ENCODE measurements around the gene OXLD1.

DNA sequence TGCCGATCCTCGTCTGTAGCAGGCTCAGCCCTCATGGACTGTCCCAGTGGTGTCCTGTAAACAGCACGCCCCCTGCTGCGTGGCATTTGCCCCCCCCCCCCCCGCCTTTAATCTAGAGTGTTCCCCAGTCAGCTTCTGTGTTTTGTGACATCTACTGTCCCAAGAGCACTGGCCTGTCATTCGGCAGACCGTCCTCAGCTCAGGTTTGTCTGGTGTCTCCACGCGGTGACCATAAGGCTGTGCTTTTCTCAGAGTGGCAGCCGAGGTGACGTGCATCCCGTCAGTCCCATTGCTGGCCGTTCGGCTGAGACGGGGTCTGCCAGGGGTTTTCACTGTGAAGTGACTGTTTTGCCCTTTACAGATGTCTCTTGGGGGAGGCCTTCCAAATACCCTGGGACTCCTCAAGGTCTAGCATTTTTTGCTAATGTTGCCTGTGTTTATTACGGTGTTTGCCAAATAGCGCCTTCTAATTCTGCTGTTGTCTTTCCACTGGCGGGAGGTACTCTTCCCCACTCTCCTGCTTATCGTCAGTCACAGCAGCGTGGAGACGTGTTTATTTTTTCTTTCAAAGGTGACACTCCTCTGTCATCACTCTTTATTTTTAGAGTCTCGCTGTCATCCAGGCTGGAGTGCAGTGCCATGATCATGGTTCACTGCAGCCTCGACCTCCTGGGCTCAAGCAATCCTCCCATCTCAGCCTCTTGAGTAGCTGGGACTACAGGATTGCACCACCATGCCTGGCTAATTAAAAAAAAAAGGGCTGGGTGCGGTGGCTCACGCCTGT, 31.0 kb upstream of the OXLD1 start:
- TF ChIP-seq, protein P1, sequence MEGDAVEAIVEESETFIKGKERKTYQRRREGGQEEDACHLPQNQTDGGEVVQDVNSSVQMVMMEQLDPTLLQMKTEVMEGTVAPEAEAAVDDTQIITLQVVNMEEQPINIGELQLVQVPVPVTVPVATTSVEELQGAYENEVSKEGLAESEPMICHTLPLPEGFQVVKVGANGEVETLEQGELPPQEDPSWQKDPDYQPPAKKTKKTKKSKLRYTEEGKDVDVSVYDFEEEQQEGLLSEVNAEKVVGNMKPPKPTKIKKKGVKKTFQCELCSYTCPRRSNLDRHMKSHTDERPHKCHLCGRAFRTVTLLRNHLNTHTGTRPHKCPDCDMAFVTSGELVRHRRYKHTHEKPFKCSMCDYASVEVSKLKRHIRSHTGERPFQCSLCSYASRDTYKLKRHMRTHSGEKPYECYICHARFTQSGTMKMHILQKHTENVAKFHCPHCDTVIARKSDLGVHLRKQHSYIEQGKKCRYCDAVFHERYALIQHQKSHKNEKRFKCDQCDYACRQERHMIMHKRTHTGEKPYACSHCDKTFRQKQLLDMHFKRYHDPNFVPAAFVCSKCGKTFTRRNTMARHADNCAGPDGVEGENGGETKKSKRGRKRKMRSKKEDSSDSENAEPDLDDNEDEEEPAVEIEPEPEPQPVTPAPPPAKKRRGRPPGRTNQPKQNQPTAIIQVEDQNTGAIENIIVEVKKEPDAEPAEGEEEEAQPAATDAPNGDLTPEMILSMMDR (conservative IDR thresholded peaks at IDR 0.05), result no peak
- no peak for TF ChIP-seq EZH2 (IDR thresholded peaks at IDR 0.05; ENCODE audit: low read depth)

Data from PC-9 (cell line).